Loucy (cell line): ENCODE data around the gene JDP2.

Experiments used
- H2AFZ ChIP-seq: fragments of 200-600 bp; sonication (generic); 2 replicates; pipeline ENCODE4 v1.6.0; 2016; ENCODE audit warnings: antibody characterized with exemption, mild to moderate bottlenecking, low read length, moderate library complexity
- H3F3A ChIP-seq: fragments of 200-600 bp; 2 replicates; pipeline ENCODE4 v1.6.0; 2016; ENCODE audit warnings: antibody characterized with exemption, low read depth, mild to moderate bottlenecking
- H3K27me3 ChIP-seq: fragments of 200-600 bp; sonication (generic); 2 replicates; pipeline ENCODE4 v1.6.1; 2014; ENCODE audit warnings: low read length, mild to moderate bottlenecking; ENCODE audit not compliant: insufficient read depth, poor library complexity, severe bottlenecking
- H3K36me3 ChIP-seq: fragments of 200-600 bp; sonication (generic); 2 replicates; pipeline ENCODE4 v1.6.1; 2016; ENCODE audit warnings: low read length; ENCODE audit not compliant: insufficient read depth
- H3K4me1 ChIP-seq: fragments of 200-600 bp; sonication (generic); 2 replicates; pipeline ENCODE4 v1.5.1; 2014; ENCODE audit warnings: low read length, mild to moderate bottlenecking; ENCODE audit not compliant: insufficient read depth, poor library complexity, severe bottlenecking
- H3K4me2 ChIP-seq: fragments of 200-600 bp; sonication (generic); 2 replicates; pipeline ENCODE4 v1.6.0; 2014; ENCODE audit warnings: antibody characterized with exemption, low read length, low read depth, mild to moderate bottlenecking; ENCODE audit not compliant: poor library complexity, severe bottlenecking
- H3K4me3 ChIP-seq: fragments of 200-600 bp; sonication (generic); 2 replicates; pipeline ENCODE4 v1.5.1; 2014; ENCODE audit warnings: low read length, mild to moderate bottlenecking, mixed read lengths; ENCODE audit not compliant: poor library complexity, severe bottlenecking
- H3K79me2 ChIP-seq: fragments of 200-600 bp; sonication (generic); 2 replicates; pipeline ENCODE4 v1.6.1; 2014; ENCODE audit warnings: low read length; ENCODE audit not compliant: insufficient read depth
- H3K9ac ChIP-seq: fragments of 200-600 bp; sonication (generic); 2 replicates; pipeline ENCODE4 v1.6.0; 2014; ENCODE audit warnings: mild to moderate bottlenecking, low read depth, low read length, moderate library complexity; ENCODE audit not compliant: poor library complexity, severe bottlenecking
- H3K9me2 ChIP-seq: fragments of 200-600 bp; sonication (generic); replicated peaks from 2 replicates; pipeline ENCODE4 v1.6.1; 2016; ENCODE audit warnings: low read depth, low read length, mixed read lengths
- H3K9me3 ChIP-seq: fragments of 200-600 bp; sonication (generic); 2 replicates; pipeline ENCODE4 v1.6.1; 2014; ENCODE audit warnings: mild to moderate bottlenecking, antibody characterized with exemption, low read length, low read depth; ENCODE audit not compliant: insufficient read depth
- H4K20me1 ChIP-seq: fragments of 200-600 bp; sonication (generic); 2 replicates; pipeline ENCODE4 v1.6.0; 2014; ENCODE audit warnings: antibody characterized with exemption, low read length, mild to moderate bottlenecking; ENCODE audit not compliant: insufficient read depth, poor library complexity, severe bottlenecking
- CTCF ChIP-seq: fragments of 200-600 bp; sonication (generic); conservative IDR thresholded peaks from 2 replicates; pipeline ENCODE4 v1.5.1; 2014; ENCODE audit warnings: mild to moderate bottlenecking, antibody characterized with exemption, low read length
- EZH2phosphoT487 ChIP-seq: fragments of 200-600 bp; IDR thresholded peaks from 2 replicates; pipeline ENCODE4 v1.6.1; 2018; ENCODE audit warnings: antibody characterized with exemption, mild to moderate bottlenecking, moderate library complexity, borderline replicate concordance

The JDP2 gene

GRCh38 chr14:75445236-75445635, 17.4 kb downstream of the JDP2 start:
- H2AFZ ChIP-seq, result no peak overlapping the region
- H3K9ac ChIP-seq, result no peak overlapping the region
- peak overlapping the region; percentile 10 for H3K4me2 ChIP-seq
- H3F3A ChIP-seq, result peaks cover 5% of the 10 kb centered on the region; the same call in 1 of the 2 replicates
- no peaks in the 10 kb centered on the region for H3K27me3 ChIP-seq
- TF ChIP-seq CTCF (no peak), EZH2phosphoT487 (no peak)
- 0 out of 2 replicates have a peak, but pooled peaks cover 3% of the 10 kb centered on the region for H3K79me2 ChIP-seq
- no peaks in the 10 kb centered on the region for H4K20me1 ChIP-seq
- no peaks in the 10 kb centered on the region for H3K9me3 ChIP-seq
- H3K9me2 ChIP-seq, result no peaks in the 10 kb centered on the region
- no peaks in the 10 kb centered on the region for H3K36me3 ChIP-seq
- H3K4me1 ChIP-seq, result peaks cover 63% of the 10 kb centered on the region
- H3K4me3 ChIP-seq, result no peak overlapping the region

DNA sequence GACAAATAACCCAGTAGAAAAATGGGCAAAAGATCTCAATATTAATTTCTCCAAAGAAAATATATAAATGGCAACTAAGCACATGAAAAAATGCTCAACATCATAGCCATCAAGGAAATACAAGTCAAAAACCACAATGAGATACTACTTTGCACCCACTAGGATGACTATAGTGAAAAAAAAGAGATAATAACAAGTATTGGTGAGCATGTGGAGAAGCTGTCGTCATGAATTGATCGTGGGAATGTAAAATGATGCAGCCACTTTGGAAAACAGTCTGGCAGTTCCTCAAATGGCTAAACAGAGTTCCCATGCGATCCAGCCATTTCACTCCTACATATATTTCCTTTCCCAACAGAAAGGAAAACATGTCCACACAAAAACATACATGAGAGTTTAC, 18.1 kb downstream of the JDP2 start:
- no peaks in the 10 kb centered on the region for H3K9me2 ChIP-seq
- no peaks in the 10 kb centered on the region for H3K27me3 ChIP-seq
- H4K20me1 ChIP-seq, result no peaks in the 10 kb centered on the region
- no peaks in the 10 kb centered on the region for H3K36me3 ChIP-seq
- peak overlapping the region; percentile 31 for H3K4me3 ChIP-seq
- peaks cover 5% of the 10 kb centered on the region; the same call in 1 of the 2 replicates for H3F3A ChIP-seq
- TF ChIP-seq CTCF (no peak), EZH2phosphoT487 (no peak)
- no peaks in the 10 kb centered on the region for H3K9me3 ChIP-seq
- H3K4me1 ChIP-seq, result peaks cover 70% of the 10 kb centered on the region
- H3K9ac ChIP-seq, result peak overlapping the region; percentile 28
- H2AFZ ChIP-seq, result no peak overlapping the region
- H3K79me2 ChIP-seq, result peaks cover 3% of the 10 kb centered on the region; the same call in 1 of the 2 replicates
- peak overlapping the region; percentile 70 for H3K4me2 ChIP-seq

GRCh38 chr14:75446447-75446846, 18.6 kb downstream of the JDP2 start:
- Histone ChIP-seq H3K79me2 (peaks cover 3% of the 10 kb centered on the region; the same call in 1 of the 2 replicates), H3K9me2 (no peaks in the 10 kb centered on the region), H3K4me3 (peak overlapping the region; percentile 31), H2AFZ (no peak overlapping the region), H3F3A (peaks cover 5% of the 10 kb centered on the region; the same call in 1 of the 2 replicates), H3K4me2 (peak overlapping the region; percentile 70), H3K4me1 (peaks cover 71% of the 10 kb centered on the region), H3K9me3 (no peaks in the 10 kb centered on the region), H3K36me3 (no peaks in the 10 kb centered on the region), H3K9ac (peak overlapping the region; percentile 28), H4K20me1 (no peaks in the 10 kb centered on the region), H3K27me3 (no peaks in the 10 kb centered on the region)
- TF ChIP-seq CTCF, result no peak
- no peak for TF ChIP-seq EZH2phosphoT487
